Omental fat pad (tissue), 4 donors: ENCODE measurements around the gene CNDP1. TPM values are rescaled to one million over a fixed set of nuclear protein-coding genes. Genes with fewer than 3 reads are reported as not detected.
"Not testable (repeated sequence)": the region's sequence is repeated elsewhere in the genome, so short reads cannot be mapped to it uniquely, and the experiment has no call there.

ENCODE experiments used
- ATAC-seq: fragments of 150-250 bp; one replicate; pipeline ENCODE4 v1.9.1; 2016; ENCODE audit warnings: mild to moderate bottlenecking, moderate library complexity; ENCODE audit not compliant: low FRiP score
- DNase-seq: peaks from one replicate; pipeline ENCODE4 v3.0.0-alpha.2; 2019; ENCODE audit warnings: low spot score
- CTCF ChIP-seq, 3 donors: fragments of 450-650 bp; IDR thresholded peaks; one replicate each; pipeline ENCODE4 v1.5.1; 2016 to 2017; ENCODE audit warnings: antibody characterized with exemption in 3 of 3, mild to moderate bottlenecking in 3 of 3, moderate library complexity in 2 of 3
- total RNA-seq, 4 donors: library from RNA; depleted of rRNA; stranded (reverse); fragments of >200 nt; gene quantifications; one replicate each; pipeline ENCODE4 v1.1.0, GENCODE V29; 2016

Gene CNDP1
- total RNA-seq, 4 donors from 2014 or later = not detected

DNA sequence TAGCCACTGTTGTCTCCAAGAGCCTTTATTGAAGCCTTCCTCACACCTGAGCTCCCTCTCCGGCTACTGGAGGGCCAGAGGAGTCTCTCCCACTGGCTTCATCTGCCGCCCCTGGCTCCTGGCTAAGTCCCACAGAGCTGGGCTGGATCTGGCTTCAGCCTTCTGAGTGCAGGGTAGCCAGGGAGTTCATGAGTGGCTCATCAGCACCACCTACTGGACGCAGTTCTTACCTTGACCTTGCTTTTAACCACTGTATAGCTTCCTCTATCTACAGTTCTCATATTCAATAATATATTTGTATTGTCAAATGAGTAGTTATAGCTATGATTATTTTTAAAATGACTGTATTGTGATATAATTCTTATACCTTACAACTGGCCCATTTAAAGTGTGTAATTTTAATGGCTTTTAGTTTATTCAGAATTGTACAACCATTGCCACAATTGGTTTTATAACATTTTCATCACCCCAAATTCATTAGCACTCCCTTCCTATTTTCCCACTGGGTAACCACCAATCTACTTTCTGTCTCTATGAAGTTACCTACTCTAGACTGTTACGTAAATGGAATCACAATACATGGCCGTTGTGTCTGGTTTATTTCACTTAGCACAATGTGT is 17.7 kb downstream of the CNDP1 start:
- DNase-seq = peak; percentile 94
- peak; percentile 91 for ATAC-seq
- no peak for TF ChIP-seq CTCF (IDR thresholded peaks at IDR 0.05)

GRCh38 chr18:74556126-74556525 is 21.8 kb downstream of the CNDP1 start:
- no peak for DNase-seq
- ATAC-seq = no peak
- no peak for TF ChIP-seq CTCF (IDR thresholded peaks at IDR 0.05)

GRCh38 chr18:74558096-74558495 is 23.8 kb downstream of the CNDP1 start:
- ATAC-seq (no peak), DNase-seq (no peak)
- no peak for TF ChIP-seq CTCF (IDR thresholded peaks at IDR 0.05)

GRCh38 chr18:74562131-74562730 is 27.9 kb downstream of the CNDP1 start:
- no peak for TF ChIP-seq CTCF (IDR thresholded peaks at IDR 0.05)
- DNase-seq (no peak), ATAC-seq (no peak)

- DNase-seq = no peak
- no peak for TF ChIP-seq CTCF (IDR thresholded peaks at IDR 0.05)
- no peak for ATAC-seq
Measured at GRCh38 chr18:74562775-74563174, 28.5 kb downstream of the CNDP1 start.

DNA sequence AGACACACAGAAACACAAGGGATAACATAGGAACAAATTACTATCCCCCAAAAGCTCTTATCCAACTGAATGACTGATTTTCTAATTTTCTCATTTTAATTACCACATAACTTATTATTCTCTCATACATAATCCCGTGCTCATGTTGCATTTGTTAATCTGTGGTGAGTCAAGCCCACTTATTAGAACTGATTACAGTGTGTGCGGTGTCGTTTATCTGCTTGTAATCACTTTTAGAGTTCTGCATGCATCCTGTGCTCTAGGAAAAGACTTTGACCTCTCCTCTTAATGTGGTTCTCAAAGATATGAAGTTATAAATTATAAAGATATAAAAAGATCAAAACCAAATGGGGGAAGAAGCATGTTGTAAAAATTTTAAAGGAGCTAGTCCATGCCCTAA is 29.7 kb downstream of the CNDP1 start:
- TF ChIP-seq CTCF (IDR thresholded peaks at IDR 0.05) = no peak
- DNase-seq (no peak), ATAC-seq (no peak)

DNA sequence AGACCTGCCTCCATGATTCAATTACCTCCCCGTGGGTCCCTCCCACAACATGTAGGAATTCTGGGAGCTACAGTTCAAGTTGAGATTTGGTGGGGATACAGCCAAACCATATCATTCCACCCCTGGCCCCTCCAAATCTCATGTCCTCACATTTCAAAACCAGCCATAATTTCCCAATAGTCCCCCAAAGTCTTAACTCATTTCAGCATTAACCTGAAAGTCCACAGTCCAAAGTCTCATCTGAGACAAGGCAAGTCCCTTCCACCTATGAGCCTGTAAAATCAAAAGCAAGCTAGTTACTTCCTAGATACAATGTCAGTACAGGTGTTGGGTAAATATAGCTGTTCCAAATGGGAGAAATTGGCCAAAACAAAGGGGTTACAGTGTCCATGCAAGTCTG is 30.9 kb downstream of the CNDP1 start:
- not testable (repeated sequence) for DNase-seq, ATAC-seq

DNA sequence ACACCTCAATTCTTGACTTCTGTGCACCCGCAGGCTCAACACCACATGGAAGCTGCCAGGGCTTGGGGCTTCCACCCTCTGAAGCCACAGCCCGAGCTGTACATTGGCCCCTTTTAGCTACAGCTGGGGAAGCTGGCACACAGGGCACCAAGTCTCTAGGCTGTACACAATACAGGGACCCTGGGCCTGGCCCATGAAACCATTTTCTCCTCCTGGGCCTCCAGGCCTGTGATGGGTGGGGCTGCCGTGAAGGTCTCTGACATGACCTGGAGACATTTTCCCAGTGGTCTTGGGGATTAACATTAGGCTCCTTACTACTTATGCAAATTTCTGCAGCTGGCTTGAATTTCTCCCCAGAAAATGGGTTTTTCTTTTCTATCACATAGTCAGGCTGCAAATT is 31.7 kb downstream of the CNDP1 start:
- ATAC-seq, DNase-seq: not testable (repeated sequence)
